Dedifferentiated amniotic fluid mesenchymal stem cell (primary cell): ENCODE measurements around the gene KDELR3.
"Not testable (repeated sequence)": the region's sequence is repeated elsewhere in the genome, so short reads cannot be mapped to it uniquely, and the experiment has no call there.

Source experiments
- DNase-seq: peaks from one replicate; pipeline ENCODE4 v3.0.0-alpha.2; 2016; ENCODE audit errors: extremely low spot score

KDELR3 gene

GRCh38 chr22:38456272-38456835, 11.5 kb upstream of the KDELR3 start:
- no peak for DNase-seq

- DNase-seq: no peak
These were observed 10.8 kb upstream of the KDELR3 start for GRCh38 chr22:38456841-38457699.

GRCh38 chr22:38460426-38460840, 7.5 kb upstream of the KDELR3 start:
- DNase-seq: no peak

GRCh38 chr22:38461057-38461413, 6.9 kb upstream of the KDELR3 start:
- DNase-seq: no peak

GRCh38 chr22:38461414-38462081, 6.3 kb upstream of the KDELR3 start:
- DNase-seq: peak; percentile 69

- DNase-seq: no peak
These were observed 4.7 kb upstream of the KDELR3 start for GRCh38 chr22:38462960-38463784.

- DNase-seq: no peak
These were observed 2.8 kb upstream of the KDELR3 start for GRCh38 chr22:38464992-38465672.

GRCh38 chr22:38465673-38466490, 2.0 kb upstream of the KDELR3 start:
- DNase-seq: no peak

GRCh38 chr22:38467438-38467903, 425 bp upstream of the KDELR3 start:
- no peak for DNase-seq

GRCh38 chr22:38468443-38469305, 778 bp downstream of the KDELR3 start:
- no peak for DNase-seq

- DNase-seq: no peak
These were observed 1.4 kb downstream of the KDELR3 start for GRCh38 chr22:38469306-38469781.

- not testable (repeated sequence) for DNase-seq
These were observed 2.3 kb downstream of the KDELR3 start for GRCh38 chr22:38470179-38470578.

GRCh38 chr22:38471237-38471636, 3.3 kb downstream of the KDELR3 start:
- no peak for DNase-seq

- DNase-seq: no peak
These were observed 6.2 kb downstream of the KDELR3 start for GRCh38 chr22:38474003-38474607.

GRCh38 chr22:38477585-38477984, 9.7 kb downstream of the KDELR3 start:
- no peak for DNase-seq

GRCh38 chr22:38479096-38479837, 11.4 kb downstream of the KDELR3 start:
- DNase-seq: peak; percentile 38

GRCh38 chr22:38481162-38481870, 13.4 kb downstream of the KDELR3 start:
- no peak for DNase-seq
